ENCODE results near the gene C22orf39.

Gene C22orf39

DNA sequence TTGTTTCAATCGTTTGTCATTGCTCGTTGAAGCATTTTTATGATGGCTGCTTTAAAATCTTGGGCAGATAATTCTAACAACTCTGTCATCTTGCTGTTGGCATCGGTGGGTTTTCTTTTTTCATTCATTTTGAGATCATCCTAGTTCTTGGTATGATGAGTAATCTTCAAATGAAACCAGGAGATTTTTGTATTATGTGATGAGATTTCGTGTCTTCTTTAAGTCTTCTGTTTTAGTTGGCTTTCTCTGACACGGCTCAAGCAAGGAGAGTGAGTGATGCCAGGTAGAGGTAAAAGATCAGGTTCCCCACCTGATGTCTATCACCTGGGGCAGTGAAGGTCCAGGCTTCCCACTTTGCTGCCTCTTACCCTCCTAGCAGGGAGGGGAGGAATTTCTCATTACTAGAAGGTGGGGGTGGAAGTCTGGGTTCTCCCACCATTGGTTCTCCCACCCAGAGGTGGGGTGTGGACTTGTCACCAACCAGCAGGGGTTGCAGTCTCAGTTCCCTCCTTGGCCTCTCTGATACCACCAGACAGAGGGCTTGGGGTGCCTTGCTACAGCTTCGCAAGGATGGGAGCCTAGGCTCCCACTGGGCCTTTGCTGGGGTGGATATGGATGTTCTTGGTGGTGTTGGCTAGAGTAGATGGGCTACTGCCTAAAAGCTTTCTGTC, 45.1 kb upstream of the C22orf39 start:
- no peak for TF ChIP-seq EZH2 (IDR thresholded peaks at IDR 0.05; ENCODE audit: borderline replicate concordance, low read depth, low read length, severe bottlenecking)
- TF ChIP-seq, protein P1, sequence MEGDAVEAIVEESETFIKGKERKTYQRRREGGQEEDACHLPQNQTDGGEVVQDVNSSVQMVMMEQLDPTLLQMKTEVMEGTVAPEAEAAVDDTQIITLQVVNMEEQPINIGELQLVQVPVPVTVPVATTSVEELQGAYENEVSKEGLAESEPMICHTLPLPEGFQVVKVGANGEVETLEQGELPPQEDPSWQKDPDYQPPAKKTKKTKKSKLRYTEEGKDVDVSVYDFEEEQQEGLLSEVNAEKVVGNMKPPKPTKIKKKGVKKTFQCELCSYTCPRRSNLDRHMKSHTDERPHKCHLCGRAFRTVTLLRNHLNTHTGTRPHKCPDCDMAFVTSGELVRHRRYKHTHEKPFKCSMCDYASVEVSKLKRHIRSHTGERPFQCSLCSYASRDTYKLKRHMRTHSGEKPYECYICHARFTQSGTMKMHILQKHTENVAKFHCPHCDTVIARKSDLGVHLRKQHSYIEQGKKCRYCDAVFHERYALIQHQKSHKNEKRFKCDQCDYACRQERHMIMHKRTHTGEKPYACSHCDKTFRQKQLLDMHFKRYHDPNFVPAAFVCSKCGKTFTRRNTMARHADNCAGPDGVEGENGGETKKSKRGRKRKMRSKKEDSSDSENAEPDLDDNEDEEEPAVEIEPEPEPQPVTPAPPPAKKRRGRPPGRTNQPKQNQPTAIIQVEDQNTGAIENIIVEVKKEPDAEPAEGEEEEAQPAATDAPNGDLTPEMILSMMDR (IDR thresholded peaks at IDR 0.05; ENCODE audit: borderline replicate concordance, extremely low read depth, low read length, poor library complexity, severe bottlenecking) = no peak
- Histone ChIP-seq H3K79me2 (ENCODE audit: insufficient read depth, low read length) (peaks cover 43% of the 10 kb centered on the region), H3K27ac (ENCODE audit: low read length) (no peak overlapping the region), H3K9ac (ENCODE audit: low read depth, low read length) (no peak overlapping the region), H3K9me3 (ENCODE audit: insufficient read depth, low read length, severe bottlenecking) (no peaks in the 10 kb centered on the region), H3K4me1 (ENCODE audit: insufficient read depth, low read length) (no peaks in the 10 kb centered on the region), H4K20me1 (ENCODE audit: insufficient read depth, low read length) (peaks cover 28% of the 10 kb centered on the region), H3K27me3 (ENCODE audit: insufficient read depth, low read length, poor library complexity) (no peaks in the 10 kb centered on the region), H3K4me2 (ENCODE audit: insufficient read depth, low read length) (no peak overlapping the region), H2AFZ (ENCODE audit: low read depth, low read length) (no peak overlapping the region), H3K36me3 (ENCODE audit: insufficient read depth, low read length) (peaks cover 94% of the 10 kb centered on the region), H3K4me3 (ENCODE audit: low read depth in 1 of 2, low read length in 2 of 2) (no peak overlapping the region)
- DNase-seq (no peak), ATAC-seq (ENCODE audit: insufficient read depth, low read depth) (no peak)

DNA sequence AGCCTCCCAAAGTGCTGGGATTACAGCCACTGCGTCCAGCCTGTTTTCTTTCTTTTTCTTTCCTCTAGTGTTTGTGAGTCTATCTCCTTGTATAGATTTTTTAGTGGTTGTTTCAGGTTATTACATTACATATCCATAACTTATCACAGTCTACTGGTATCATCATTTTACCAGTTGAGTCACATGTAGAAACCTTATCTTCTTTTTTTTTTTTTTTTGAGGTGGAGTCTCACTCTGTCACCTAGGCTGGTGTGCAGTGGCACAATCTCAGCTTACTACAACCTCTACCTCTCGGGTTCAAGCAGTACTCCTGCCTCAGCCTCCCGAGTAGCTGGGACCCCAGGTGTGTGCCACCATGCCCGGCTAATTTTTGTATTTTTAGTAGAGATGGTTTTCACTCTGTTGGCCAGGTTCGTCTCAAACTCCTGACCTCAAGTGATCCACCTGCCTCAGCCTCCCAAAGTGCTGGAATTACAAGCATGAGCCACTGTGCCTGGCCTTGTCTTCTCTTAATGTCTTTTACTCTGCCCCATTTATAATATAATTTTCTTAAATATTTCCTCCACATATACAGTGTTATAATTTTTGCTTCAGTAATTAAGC, 43.2 kb upstream of the C22orf39 start:
- Histone ChIP-seq H3K4me1 (ENCODE audit: insufficient read depth, low read length) (no peaks in the 10 kb centered on the region), H3K36me3 (ENCODE audit: insufficient read depth, low read length) (peaks cover 92% of the 10 kb centered on the region), H4K20me1 (ENCODE audit: insufficient read depth, low read length) (peaks cover 28% of the 10 kb centered on the region), H2AFZ (ENCODE audit: low read depth, low read length) (no peak overlapping the region), H3K9me3 (ENCODE audit: insufficient read depth, low read length, severe bottlenecking) (no peaks in the 10 kb centered on the region), H3K79me2 (ENCODE audit: insufficient read depth, low read length) (peaks cover 46% of the 10 kb centered on the region), H3K27me3 (ENCODE audit: insufficient read depth, low read length, poor library complexity) (no peaks in the 10 kb centered on the region), H3K27ac (ENCODE audit: low read length) (no peak overlapping the region), H3K4me2 (ENCODE audit: insufficient read depth, low read length) (no peak overlapping the region), H3K4me3 (ENCODE audit: low read depth in 1 of 2, low read length in 2 of 2) (no peak overlapping the region), H3K9ac (ENCODE audit: low read depth, low read length) (no peak overlapping the region)
- no peak for ATAC-seq (ENCODE audit: insufficient read depth, low read depth)
- no peak for DNase-seq
- TF ChIP-seq, protein P1 (IDR thresholded peaks at IDR 0.05; ENCODE audit: borderline replicate concordance, extremely low read depth, low read length, poor library complexity, severe bottlenecking) = no peak
- TF ChIP-seq EZH2 (IDR thresholded peaks at IDR 0.05; ENCODE audit: borderline replicate concordance, low read depth, low read length, severe bottlenecking) = no peak

DNA sequence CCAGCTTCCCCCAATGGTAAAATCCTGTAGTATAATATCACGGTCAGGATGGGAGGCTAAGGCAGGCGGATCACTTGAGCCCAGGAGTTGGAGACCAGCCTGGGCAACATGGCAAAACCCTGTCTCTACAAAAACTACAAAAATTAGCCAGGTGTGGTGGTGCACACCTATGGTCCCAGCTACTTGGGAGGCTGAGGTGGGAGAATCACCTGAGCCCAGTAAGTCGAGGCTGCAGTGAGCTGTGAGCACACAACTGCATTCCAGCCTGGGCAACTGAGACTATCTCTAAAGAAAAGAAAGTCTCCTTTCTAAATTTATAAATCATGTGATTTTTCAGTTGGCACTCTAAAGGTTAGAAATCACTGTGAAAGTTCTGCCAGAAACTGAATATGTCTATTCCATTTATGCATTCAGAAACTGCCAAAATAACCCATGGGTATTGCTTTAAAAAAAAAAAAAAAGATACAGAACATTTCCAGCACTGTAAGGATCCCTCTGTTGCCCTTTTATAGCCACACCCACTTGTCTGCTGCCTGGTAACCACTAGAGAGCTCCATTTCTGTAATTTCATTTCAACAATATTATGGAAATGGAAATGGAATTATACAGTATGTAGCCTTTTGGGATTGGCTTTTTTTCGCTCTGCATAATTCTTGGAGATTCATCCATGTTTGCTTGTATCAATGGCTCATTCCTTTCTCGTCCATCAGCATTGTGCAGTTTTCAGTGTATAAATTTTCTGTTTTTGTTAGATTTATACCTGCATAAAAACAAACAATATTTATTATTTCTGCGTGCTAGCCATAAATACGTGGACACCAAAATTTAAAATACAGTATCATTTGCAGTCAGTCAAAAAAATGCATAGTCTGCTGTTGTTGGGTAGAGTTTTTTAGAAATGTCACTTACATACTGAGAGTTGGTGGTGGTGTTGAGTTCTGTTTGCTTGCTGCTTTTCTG, 41.7 kb upstream of the C22orf39 start:
- H3K36me3 ChIP-seq (ENCODE audit: insufficient read depth, low read length) = peaks cover 92% of the 10 kb centered on the region
- no peak for DNase-seq

More for the DNA sequence above, 41.7 kb upstream of the C22orf39 start:
- peaks cover 30% of the 10 kb centered on the region for H4K20me1 ChIP-seq (ENCODE audit: insufficient read depth, low read length)
- peaks cover 4% of the 10 kb centered on the region; the same call in 1 of the 2 replicates for H3K4me1 ChIP-seq (ENCODE audit: insufficient read depth, low read length)
- H3K9ac ChIP-seq (ENCODE audit: low read depth, low read length) = no peak overlapping the region
- no peak for TF ChIP-seq EZH2 (IDR thresholded peaks at IDR 0.05; ENCODE audit: borderline replicate concordance, low read depth, low read length, severe bottlenecking)
- TF ChIP-seq, protein P1 (IDR thresholded peaks at IDR 0.05; ENCODE audit: borderline replicate concordance, extremely low read depth, low read length, poor library complexity, severe bottlenecking) = peak; percentile 21
- H3K27ac ChIP-seq (ENCODE audit: low read length) = no peak overlapping the region
- no peak overlapping the region for H3K4me2 ChIP-seq (ENCODE audit: insufficient read depth, low read length)
- H2AFZ ChIP-seq (ENCODE audit: low read depth, low read length) = no peak overlapping the region
- no peaks in the 10 kb centered on the region for H3K9me3 ChIP-seq (ENCODE audit: insufficient read depth, low read length, severe bottlenecking)
- no peaks in the 10 kb centered on the region for H3K27me3 ChIP-seq (ENCODE audit: insufficient read depth, low read length, poor library complexity)
- peaks cover 58% of the 10 kb centered on the region for H3K79me2 ChIP-seq (ENCODE audit: insufficient read depth, low read length)
- no peak; the same call in 2 of the 3 replicates for ATAC-seq (ENCODE audit: insufficient read depth, low read depth)
- no peak overlapping the region for H3K4me3 ChIP-seq (ENCODE audit: low read depth in 1 of 2, low read length in 2 of 2)
